AG04450 (cell line): ENCODE measurements around the gene SLC25A38. TPM values are rescaled to one million over a fixed set of nuclear protein-coding genes. Genes with fewer than 3 reads are reported as not detected.

Experiments used
- CTCF ChIA-PET: fragments of 300-600, 350-600 bp; formaldehyde crosslinking; extraction: SDS; loops from one replicate; lab custom pipeline; 2022; ENCODE audit warnings: antibody characterized with exemption, inconsistent platforms; lab: Charles Lee
- POLR2A ChIA-PET: fragments of 350-600 bp; formaldehyde crosslinking; extraction: SDS; loops from one replicate; lab custom pipeline; 2021; ENCODE audit warnings: antibody characterized with exemption, inconsistent platforms; lab: Yijun Ruan, JAX
- DNase-seq: peaks from one replicate; pipeline ENCODE4 v3.0.0-alpha.2; 2011; ENCODE audit warnings: low read depth, low spot score
- H3K27ac ChIP-seq: one replicate; pipeline ENCODE4 v1.5.1; 2012; ENCODE audit warnings: low read depth, low read length, control low read depth
- H3K27me3 ChIP-seq: one replicate; pipeline ENCODE4 v1.6.0; 2012; ENCODE audit warnings: low read length; ENCODE audit not compliant: control insufficient read depth, insufficient read depth
- H3K4me3 ChIP-seq: 2 replicates; pipeline ENCODE4 v1.5.1; 2011; ENCODE audit warnings: mild to moderate bottlenecking, low read depth, low read length, control low read depth
- H3K9me3 ChIP-seq: 2 replicates; pipeline ENCODE4 v1.5.1; 2012; ENCODE audit warnings: low read length; ENCODE audit not compliant: control insufficient read depth, insufficient read depth
- polyA plus RNA-seq: library from polyadenylated mRNA; depleted of rRNA; stranded (reverse); fragments of >200 nt; gene quantifications from 2 replicates; pipeline ENCODE4 v1.2.3, GENCODE V29; 2011
- TF ChIP-seq, protein P1 (sequence below): IDR thresholded peaks from 2 replicates; pipeline ENCODE4 v1.5.1; 2011; ENCODE audit warnings: low read depth, low read length, control low read depth, inconsistent platforms

SLC25A38 gene
- polyA plus RNA-seq, 1 experiment, result 33.1 TPM

DNA sequence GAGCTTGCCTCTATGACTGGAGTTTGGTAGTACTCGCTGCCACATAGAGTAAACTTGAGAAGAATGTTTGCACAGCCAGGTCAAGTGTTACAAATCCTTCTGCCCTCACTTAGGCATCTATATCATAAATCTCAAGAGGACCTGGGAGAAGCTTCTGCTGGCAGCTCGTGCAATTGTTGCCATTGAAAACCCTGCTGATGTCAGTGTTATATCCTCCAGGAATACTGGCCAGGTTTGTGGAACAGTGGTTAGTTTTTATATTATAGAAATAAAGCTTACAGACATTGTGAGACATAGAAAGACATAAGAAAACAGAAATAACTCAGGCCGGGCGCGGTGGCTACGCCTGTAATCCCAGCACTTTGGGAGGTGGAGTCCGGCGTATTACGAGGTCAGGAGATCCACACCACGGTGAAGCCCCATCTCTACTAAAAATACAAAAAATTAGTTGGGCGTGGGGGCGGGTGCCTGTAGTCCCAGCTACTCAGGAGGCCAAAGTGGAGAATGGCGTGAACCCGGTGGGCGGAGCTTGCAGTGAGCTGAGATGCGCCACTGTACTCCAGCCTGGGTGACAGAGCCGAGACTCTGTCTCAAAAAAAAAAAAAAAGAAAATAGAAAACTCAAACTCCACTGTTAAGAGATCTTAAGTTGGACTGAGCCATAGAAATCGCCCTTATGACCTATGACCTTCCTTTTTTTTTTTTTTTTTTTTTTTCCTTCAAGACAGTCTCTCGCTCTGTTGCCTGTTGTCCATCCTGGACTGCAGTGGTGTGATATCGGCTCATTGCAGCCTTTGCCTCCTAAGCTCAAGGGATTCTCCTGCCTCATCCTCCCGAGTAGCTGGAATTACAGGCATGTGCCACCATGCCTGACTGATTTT is 25.6 kb downstream of the SLC25A38 start:
- CTCF ChIA-PET, result interaction anchor here (0.6 to 1.8 kb wide), 3 partner anchors 8 to 266 kb away, joined by 3 to 9 read pairs (median 4); no protein-coding TSS in a partner anchor
- TF ChIP-seq, protein P1, sequence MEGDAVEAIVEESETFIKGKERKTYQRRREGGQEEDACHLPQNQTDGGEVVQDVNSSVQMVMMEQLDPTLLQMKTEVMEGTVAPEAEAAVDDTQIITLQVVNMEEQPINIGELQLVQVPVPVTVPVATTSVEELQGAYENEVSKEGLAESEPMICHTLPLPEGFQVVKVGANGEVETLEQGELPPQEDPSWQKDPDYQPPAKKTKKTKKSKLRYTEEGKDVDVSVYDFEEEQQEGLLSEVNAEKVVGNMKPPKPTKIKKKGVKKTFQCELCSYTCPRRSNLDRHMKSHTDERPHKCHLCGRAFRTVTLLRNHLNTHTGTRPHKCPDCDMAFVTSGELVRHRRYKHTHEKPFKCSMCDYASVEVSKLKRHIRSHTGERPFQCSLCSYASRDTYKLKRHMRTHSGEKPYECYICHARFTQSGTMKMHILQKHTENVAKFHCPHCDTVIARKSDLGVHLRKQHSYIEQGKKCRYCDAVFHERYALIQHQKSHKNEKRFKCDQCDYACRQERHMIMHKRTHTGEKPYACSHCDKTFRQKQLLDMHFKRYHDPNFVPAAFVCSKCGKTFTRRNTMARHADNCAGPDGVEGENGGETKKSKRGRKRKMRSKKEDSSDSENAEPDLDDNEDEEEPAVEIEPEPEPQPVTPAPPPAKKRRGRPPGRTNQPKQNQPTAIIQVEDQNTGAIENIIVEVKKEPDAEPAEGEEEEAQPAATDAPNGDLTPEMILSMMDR, result no peak
- no peak overlapping the region for H3K4me3 ChIP-seq
- H3K27me3 ChIP-seq, result no peaks in the 10 kb centered on the region
- no peaks in the 10 kb centered on the region for H3K9me3 ChIP-seq
- no peak overlapping the region for H3K27ac ChIP-seq
- no peak for DNase-seq
- POLR2A ChIA-PET, result interaction anchor here (0.7 kb wide), 1 partner anchor 1051 kb away, joined by 6 read pairs; no protein-coding TSS in a partner anchor

DNA sequence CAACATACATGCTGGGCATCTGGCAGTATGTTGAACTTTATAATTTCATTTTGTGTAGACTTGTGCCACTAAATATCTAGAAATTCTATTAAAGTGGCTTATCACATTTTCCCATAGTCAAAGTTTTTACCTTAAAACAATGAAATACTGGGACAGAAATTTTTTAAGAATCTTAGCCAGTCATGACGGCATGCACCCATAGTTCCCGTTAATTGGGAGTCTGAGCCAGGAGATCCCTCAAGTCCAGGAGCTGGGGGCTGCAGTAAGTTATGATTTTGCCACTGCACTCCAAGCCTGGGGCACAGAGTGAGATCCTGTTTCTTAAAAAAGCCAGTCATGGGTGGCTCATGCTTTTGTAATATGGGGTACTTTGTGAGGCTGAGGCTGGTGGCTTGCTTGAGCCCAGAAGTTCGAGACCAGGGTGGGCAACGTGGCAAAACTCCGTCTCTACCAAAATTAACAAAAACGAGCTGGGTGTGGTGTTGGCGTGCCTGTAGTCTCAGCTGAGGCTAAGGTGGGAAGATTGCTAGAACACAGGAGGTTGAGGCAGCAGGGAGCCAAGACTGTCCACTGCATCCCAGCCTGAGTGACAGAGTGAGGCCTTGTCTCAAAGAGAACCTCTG is 26.5 kb downstream of the SLC25A38 start:
- POLR2A ChIA-PET, result no interaction called here
- CTCF ChIA-PET, result interaction anchor here (0.6 kb wide), 1 partner anchor 33 kb away, joined by 4 read pairs; no protein-coding TSS in a partner anchor
- H3K4me3 ChIP-seq, result 0 out of 2 replicates have a peak overlapping the region, but pooled peaks have one; percentile 2

DNA sequence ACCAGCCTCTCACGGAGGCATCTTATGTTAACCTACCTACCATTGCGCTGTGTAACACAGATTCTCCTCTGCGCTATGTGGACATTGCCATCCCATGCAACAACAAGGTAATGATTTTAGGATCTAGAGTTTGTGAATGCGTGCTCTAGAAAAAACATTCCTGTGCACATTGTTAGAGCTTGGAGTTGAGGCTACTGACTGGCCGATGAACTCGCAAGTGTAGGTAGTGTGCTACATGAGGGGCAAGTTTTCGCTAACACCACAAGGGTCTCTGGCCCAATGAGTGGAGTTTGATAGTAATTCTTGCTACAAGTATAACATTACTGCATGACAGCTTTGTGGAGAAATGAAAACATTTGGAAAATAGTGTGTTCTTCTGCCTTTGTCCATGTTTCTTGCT is 27.7 kb downstream of the SLC25A38 start:
- ChIA-PET POLR2A (no interaction called here), CTCF (no interaction called here)
- DNase-seq, result no peak
- TF ChIP-seq, protein P1, result no peak
- no peak overlapping the region for H3K27ac ChIP-seq
- H3K27me3 ChIP-seq, result no peaks in the 10 kb centered on the region
- no peak overlapping the region for H3K4me3 ChIP-seq
- no peaks in the 10 kb centered on the region for H3K9me3 ChIP-seq

More for the DNA sequence above, 26.5 kb downstream of the SLC25A38 start:
- Histone ChIP-seq H3K27ac (no peak overlapping the region), H3K27me3 (no peaks in the 10 kb centered on the region), H3K9me3 (no peaks in the 10 kb centered on the region)
- TF ChIP-seq, protein P1, result no peak
- DNase-seq, result no peak

DNA sequence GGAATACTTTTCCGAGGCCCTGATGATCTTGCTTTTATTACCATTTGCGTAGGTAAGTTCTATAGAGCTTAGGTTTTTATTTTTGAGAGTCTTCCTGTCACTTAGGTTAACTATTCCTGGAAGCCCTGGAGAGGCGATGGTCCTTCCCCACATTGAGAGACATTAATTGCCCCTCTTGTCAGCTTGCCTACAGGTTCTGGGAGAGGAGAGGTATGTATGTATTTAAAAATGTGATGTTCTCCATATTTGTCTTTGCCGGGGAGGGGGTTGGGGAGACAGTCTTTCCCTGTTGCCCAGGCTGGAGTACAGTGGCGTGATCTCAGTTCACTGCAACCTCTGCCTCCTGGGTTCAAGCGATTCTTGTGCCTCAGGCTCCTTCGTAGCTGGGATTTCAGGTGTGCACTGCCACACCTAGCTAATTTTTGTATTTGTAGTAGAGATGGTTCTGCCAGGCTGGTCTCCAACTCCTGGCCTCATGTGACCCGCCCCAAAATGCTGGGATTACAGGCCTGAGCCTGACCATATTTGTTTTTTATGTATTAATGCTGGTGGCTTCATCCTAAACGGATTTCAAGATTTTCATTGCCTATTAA is 29.6 kb downstream of the SLC25A38 start:
- no peak for DNase-seq
- ChIA-PET CTCF (interaction anchor here (1.0 to 1.3 kb wide), 2 partner anchors 85 to 86 kb away, joined by 3 read pairs; no protein-coding TSS in a partner anchor), POLR2A (no interaction called here)
- no peaks in the 10 kb centered on the region for H3K9me3 ChIP-seq
- no peaks in the 10 kb centered on the region for H3K27me3 ChIP-seq
- H3K27ac ChIP-seq, result no peak overlapping the region
- TF ChIP-seq, protein P1, result no peak
- no peak overlapping the region for H3K4me3 ChIP-seq
